Neural crest cell (in vitro differentiated cells): Measurements from ENCODE around the gene AAGAB. TPM values are rescaled to one million over a fixed set of nuclear protein-coding genes. Genes with fewer than 3 reads are reported as not detected.

Source experiments
- DNase-seq: peaks from one replicate; pipeline ENCODE4 v3.0.0; 2021; ENCODE audit warnings: low read depth, mixed read lengths, low spot score
- H3K27ac Mint-ChIP-seq: one replicate; pipeline ENCODE4 v1.8.0; 2021; ENCODE audit warnings: mild to moderate bottlenecking, mixed read lengths; ENCODE audit not compliant: unreplicated experiment
- H3K27me3 Mint-ChIP-seq: 2 replicates; pipeline ENCODE4 v1.8.0; 2021; ENCODE audit warnings: low read depth, mild to moderate bottlenecking, mixed read lengths
- H3K36me3 Mint-ChIP-seq: 2 replicates; pipeline ENCODE4 v1.8.0; 2021; ENCODE audit warnings: low read depth, mild to moderate bottlenecking, mixed read lengths
- H3K4me1 Mint-ChIP-seq: 2 replicates; pipeline ENCODE4 v1.8.0; 2021; ENCODE audit warnings: mixed read lengths
- H3K4me3 Mint-ChIP-seq: one replicate; pipeline ENCODE4 v1.8.0; 2021; ENCODE audit warnings: mild to moderate bottlenecking, mixed read lengths
- H3K9me3 Mint-ChIP-seq: 2 replicates; pipeline ENCODE4 v1.8.0; 2021; ENCODE audit warnings: mixed read lengths
- CTCF ChIP-seq: fragments of 200-600 bp; sonication (generic); conservative IDR thresholded peaks from 2 replicates; pipeline ENCODE4 v1.5.0; 2021; ENCODE audit warnings: antibody characterized with exemption, mild to moderate bottlenecking
- total RNA-seq: library from RNA; stranded (reverse); gene quantifications from 2 replicates; pipeline ENCODE4 v1.2.1, GENCODE V29; 2021

AAGAB gene
- total RNA-seq, 1 donor from 2014 or later: 54.9 TPM

DNA sequence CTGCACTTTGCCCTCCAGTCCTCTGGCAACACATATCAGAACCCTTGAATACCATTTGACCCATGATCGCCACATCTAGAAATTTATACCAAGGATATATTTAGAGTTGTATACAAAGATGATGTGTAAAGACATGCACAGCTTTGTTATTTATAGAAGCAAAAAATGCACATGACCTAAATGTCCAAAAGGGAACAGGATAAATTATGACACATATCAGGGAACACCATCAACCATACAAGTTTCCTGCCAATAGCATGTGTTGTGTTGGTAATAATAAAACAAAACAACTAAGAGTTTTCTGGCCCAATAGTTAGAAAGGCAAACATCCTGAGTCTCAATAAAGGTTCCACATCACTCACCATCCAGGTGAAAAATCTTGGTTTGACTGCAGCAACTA, 51.5 kb downstream of the AAGAB start:
- TF ChIP-seq CTCF: no peak
- no peaks in the 10 kb centered on the region for H3K9me3 Mint-ChIP-seq
- peaks cover 16% of the 10 kb centered on the region for H3K36me3 Mint-ChIP-seq
- DNase-seq: no peak
- peaks cover 20% of the 10 kb centered on the region for H3K4me1 Mint-ChIP-seq
- H3K4me3 Mint-ChIP-seq: no peak overlapping the region
- no peaks in the 10 kb centered on the region for H3K27me3 Mint-ChIP-seq
- no peak overlapping the region for H3K27ac Mint-ChIP-seq

DNA sequence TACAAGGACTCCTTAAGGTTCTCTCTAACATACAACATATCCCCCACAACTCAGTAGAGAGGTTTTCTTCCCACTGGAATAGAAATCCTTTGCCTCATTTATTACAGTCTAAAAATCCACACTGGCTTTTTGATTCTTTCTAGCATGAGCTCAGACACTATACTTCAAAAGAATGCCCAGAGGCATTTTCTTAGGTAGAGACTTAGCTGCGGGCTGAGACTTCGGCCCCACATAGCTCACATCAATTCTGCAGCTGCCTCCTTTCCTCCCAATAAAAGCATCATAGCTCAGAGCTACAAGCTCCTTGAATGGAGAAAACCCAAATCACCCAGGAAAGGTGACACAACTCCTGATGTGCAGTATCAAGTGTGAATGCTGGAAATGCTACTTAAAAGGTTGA, 52.4 kb downstream of the AAGAB start:
- peaks cover 15% of the 10 kb centered on the region for H3K36me3 Mint-ChIP-seq

GRCh38 chr15:67201136-67201535, 53.3 kb downstream of the AAGAB start:
- Mint-ChIP-seq H3K4me3 (no peak overlapping the region), H3K9me3 (peaks cover 2% of the 10 kb centered on the region), H3K27me3 (no peaks in the 10 kb centered on the region), H3K27ac (peak overlapping the region; percentile 51), H3K4me1 (peaks cover 20% of the 10 kb centered on the region), H3K36me3 (peaks cover 18% of the 10 kb centered on the region)
- no peak for TF ChIP-seq CTCF
- no peak for DNase-seq

More for the DNA sequence above, 52.4 kb downstream of the AAGAB start:
- Mint-ChIP-seq H3K9me3 (no peaks in the 10 kb centered on the region), H3K4me3 (no peak overlapping the region), H3K4me1 (peaks cover 20% of the 10 kb centered on the region), H3K27me3 (no peaks in the 10 kb centered on the region), H3K27ac (no peak overlapping the region)
- no peak for DNase-seq
- no peak for TF ChIP-seq CTCF

- peaks cover 2% of the 10 kb centered on the region for H3K9me3 Mint-ChIP-seq
- peaks cover 21% of the 10 kb centered on the region for H3K36me3 Mint-ChIP-seq
- H3K27ac Mint-ChIP-seq: no peak overlapping the region
- no peak for TF ChIP-seq CTCF
- H3K4me1 Mint-ChIP-seq: peaks cover 20% of the 10 kb centered on the region
- no peaks in the 10 kb centered on the region for H3K27me3 Mint-ChIP-seq
- no peak for DNase-seq
- no peak overlapping the region for H3K4me3 Mint-ChIP-seq
Measured at GRCh38 chr15:67199881-67200763, 54.3 kb downstream of the AAGAB start.

DNA sequence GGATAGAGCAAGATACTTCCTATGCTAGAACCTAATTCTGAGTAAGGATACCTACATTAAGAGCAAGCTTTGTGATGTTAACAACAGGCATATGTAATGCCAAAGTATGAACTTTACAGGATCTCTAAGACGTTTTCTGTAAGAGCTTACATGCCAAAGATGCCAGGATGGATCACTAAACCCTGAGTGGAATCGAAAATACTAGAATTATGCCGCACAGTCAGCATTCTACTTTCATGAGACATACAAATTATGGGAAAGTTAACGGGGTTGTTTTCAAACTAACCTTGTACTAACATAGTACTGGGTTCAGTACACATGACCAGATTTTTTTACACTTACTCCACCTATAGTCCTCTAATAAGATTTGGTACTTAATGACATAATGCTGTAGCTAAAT, 55.1 kb downstream of the AAGAB start:
- H3K4me1 Mint-ChIP-seq: peaks cover 20% of the 10 kb centered on the region
- peaks cover 21% of the 10 kb centered on the region for H3K36me3 Mint-ChIP-seq
- no peak overlapping the region for H3K27ac Mint-ChIP-seq
- H3K4me3 Mint-ChIP-seq: no peak overlapping the region
- H3K9me3 Mint-ChIP-seq: peaks cover 2% of the 10 kb centered on the region
- DNase-seq: no peak
- H3K27me3 Mint-ChIP-seq: no peaks in the 10 kb centered on the region
- no peak for TF ChIP-seq CTCF
